IMR-90 (cell line): ENCODE results near the gene SSBP2.

Experiments
- CTCF ChIP-seq: conservative IDR thresholded peaks from 2 replicates; pipeline ENCODE4 v1.5.1; 2012; ENCODE audit warnings: mild to moderate bottlenecking, low read depth, low read length, improper control_type of control experiment
- POLR2A ChIP-seq: IDR thresholded peaks from 2 replicates; pipeline ENCODE4 v1.6.1; 2012; ENCODE audit warnings: mild to moderate bottlenecking, low read depth, low read length
- SMC3 ChIP-seq: fragments of 150-350 bp; IDR thresholded peaks from 2 replicates; pipeline ENCODE4 v1.6.1; 2016; ENCODE audit warnings: low read depth, mild to moderate bottlenecking, antibody characterized with exemption, low read length, moderate library complexity

- no peak for TF ChIP-seq CTCF
- no peak for TF ChIP-seq POLR2A
- no peak for TF ChIP-seq SMC3
These were observed 85.1 kb downstream of the SSBP2 start for GRCh38 chr5:81665795-81666194.
